HCT116 (cell line): ENCODE data around the gene RPS6KA2. TPM values are rescaled to one million over a fixed set of nuclear protein-coding genes. Genes with fewer than 3 reads are reported as not detected.

Source experiments
- ATAC-seq: fragments of 200-7000 bp; cut with Tn5 transposase; 2 replicates; pipeline ENCODE4 v1.9.1; 2020; ENCODE audit warnings: mild to moderate bottlenecking, moderate library complexity
- BruUV-seq: library from RNA; stranded (reverse); fragments of 400-500 nt; replicated peaks from 2 replicates; lab custom pipeline; 2021; lab: Mats Ljungman, UMichigan
- CTCF ChIA-PET: fragments of 300-600 bp; sonication (Branson Sonifier 250); formaldehyde crosslinking; loops from one replicate; lab custom pipeline; 2021; ENCODE audit warnings: antibody characterized with exemption; lab: Charles Lee
- POLR2A ChIA-PET: fragments of 300-600, 350-600 bp; sonication (Branson Sonifier 250); formaldehyde crosslinking; loops from one replicate; lab custom pipeline; 2021; ENCODE audit warnings: antibody characterized with exemption; lab: Charles Lee
- RAD21 ChIA-PET, 2 experiments: fragments of 300-600 bp; sonication (Branson Sonifier 250); formaldehyde crosslinking; loops; one replicate each; lab custom pipeline; 2023; ENCODE audit warnings: low total read pairs in 2 of 2; ENCODE audit not compliant: uncharacterized antibody in 2 of 2, unreplicated experiment in 2 of 2, low non-redundant PET in 1 of 2; lab: Charles Lee
- DNase-seq: peaks from one replicate; pipeline ENCODE4 v3.0.0-alpha.2; 2010; ENCODE audit warnings: low read depth, low spot score
- H2AFZ ChIP-seq: fragments of 200-600 bp; shearing (Covaris generic), sonication (generic); 2 replicates; pipeline ENCODE4 v1.6.1; 2017; ENCODE audit warnings: low read depth, mixed run types, mixed read lengths, antibody characterized with exemption, low read length; ENCODE audit not compliant: poor library complexity, severe bottlenecking
- H3K27ac ChIP-seq: 2 replicates; pipeline ENCODE4 v1.5.1; 2012; ENCODE audit warnings: low read depth, low read length
- H3K27me3 ChIP-seq: fragments of 200-600 bp; sonication (generic); 2 replicates; pipeline ENCODE4 v1.6.1; 2016; ENCODE audit warnings: mixed run types, low read length, mixed read lengths; ENCODE audit not compliant: insufficient read depth
- H3K36me3 ChIP-seq, 2 experiments: fragments of 200-500 bp in 1 of 2; fragments of 200-600 bp in 1 of 2; sonication (Bioruptor generic) in 1 of 2; sonication (generic) in 1 of 2; 2 replicates each; pipeline versions ENCODE4 v1.5.1 to v1.6.1; 2014 to 2016; ENCODE audit warnings: low read length in 2 of 2, inconsistent platforms in 1 of 2, mixed read lengths in 1 of 2, mixed run types in 1 of 2; ENCODE audit not compliant: insufficient read depth in 2 of 2, control insufficient read depth in 1 of 2
- H3K4me1 ChIP-seq, 2 experiments: fragments of 200-600 bp in 1 of 2; sonication (generic) in 1 of 2; 2 replicates each; pipeline versions ENCODE4 v1.5.1 to v1.6.1; 2012 to 2017; ENCODE audit warnings: low read length in 2 of 2, inconsistent platforms in 1 of 2, mild to moderate bottlenecking in 1 of 2, mixed read lengths in 1 of 2, mixed run types in 1 of 2, moderate library complexity in 1 of 2; ENCODE audit not compliant: insufficient read depth in 2 of 2, control insufficient read depth in 1 of 2
- H3K4me2 ChIP-seq: fragments of 200-600 bp; sonication (generic); 2 replicates; pipeline ENCODE4 v1.6.1; 2017; ENCODE audit warnings: mixed run types, low read length, mixed read lengths
- H3K4me3 ChIP-seq, 2 experiments: fragments of 200-600 bp in 1 of 2; sonication (generic) in 1 of 2; replicated peaks in 1 of 2; 2 replicates each; pipeline ENCODE4 v1.5.1; 2011 to 2016; ENCODE audit warnings: low read length in 2 of 2, control low read depth in 1 of 2, low read depth in 1 of 2, mild to moderate bottlenecking in 1 of 2, mixed read lengths in 1 of 2, mixed run types in 1 of 2
- H3K79me2 ChIP-seq: fragments of 200-600 bp; sonication (generic); 2 replicates; pipeline ENCODE4 v1.6.1; 2017; ENCODE audit warnings: mild to moderate bottlenecking, mixed run types, low read length, moderate library complexity, mixed read lengths; ENCODE audit not compliant: insufficient read depth
- H3K9ac ChIP-seq: fragments of 200-600 bp; sonication (generic); 2 replicates; pipeline ENCODE4 v1.6.1; 2016; ENCODE audit warnings: low read length, mixed read lengths
- H3K9me2 ChIP-seq: fragments of 200-600 bp; sonication (generic), shearing (Covaris generic); 2 replicates; pipeline ENCODE4 v1.6.1; 2017; ENCODE audit warnings: mixed run types, mild to moderate bottlenecking, moderate library complexity; ENCODE audit not compliant: insufficient read depth
- H3K9me3 ChIP-seq, 2 experiments: fragments of 200-500 bp in 1 of 2; fragments of 200-600 bp in 1 of 2; sonication (Bioruptor generic) in 1 of 2; sonication (generic) in 1 of 2; 2 replicates each; pipeline ENCODE4 v1.6.1; 2014 to 2017; ENCODE audit warnings: low read length in 2 of 2, mixed read lengths in 2 of 2, inconsistent platforms in 1 of 2, low read depth in 1 of 2, mild to moderate bottlenecking in 1 of 2, mixed run types in 1 of 2, moderate library complexity in 1 of 2; ENCODE audit not compliant: control insufficient read depth in 1 of 2, insufficient read depth in 1 of 2
- H4K20me1 ChIP-seq: fragments of 200-600 bp; sonication (generic), shearing (Covaris generic); 2 replicates; pipeline ENCODE4 v1.6.1; 2017; ENCODE audit warnings: mixed run types, mild to moderate bottlenecking, moderate library complexity; ENCODE audit not compliant: insufficient read depth
- CBX3 ChIP-seq: IDR thresholded peaks from 2 replicates; pipeline ENCODE4 v1.6.1; 2012; ENCODE audit warnings: low read depth
- CEBPB ChIP-seq: IDR thresholded peaks from 2 replicates; pipeline ENCODE4 v1.6.1; 2012; ENCODE audit warnings: low read depth
- CTCF ChIP-seq, 3 experiments: fragments of 200-600 bp in 1 of 3; sonication (generic) in 1 of 3; IDR thresholded peaks in 2 of 3; conservative IDR thresholded peaks in 1 of 3; 2 replicates each; pipeline ENCODE4 v1.5.1; 2012 to 2017; ENCODE audit warnings: low read depth in 2 of 3, low read length in 2 of 3, antibody characterized with exemption in 1 of 3, borderline replicate concordance in 1 of 3, control low read depth in 1 of 3, mild to moderate bottlenecking in 1 of 3, mixed read lengths in 1 of 3, mixed run types in 1 of 3, moderate library complexity in 1 of 3; ENCODE audit not compliant: insufficient read depth in 1 of 3
- EZH2 ChIP-seq: fragments of 200-600 bp; sonication (generic); IDR thresholded peaks from 2 replicates; pipeline ENCODE4 v1.6.1; 2017; ENCODE audit warnings: antibody characterized with exemption, mixed run types
- FOSL1 ChIP-seq: IDR thresholded peaks from 2 replicates; pipeline ENCODE4 v1.6.1; 2012; ENCODE audit warnings: low read depth
- SP1 ChIP-seq: IDR thresholded peaks from 2 replicates; pipeline ENCODE4 v1.6.1; 2012; ENCODE audit warnings: low read depth
- SRF ChIP-seq: IDR thresholded peaks from 2 replicates; pipeline ENCODE4 v1.6.1; 2012; ENCODE audit warnings: low read depth
- ZBTB33 ChIP-seq: IDR thresholded peaks from 2 replicates; pipeline ENCODE4 v1.6.1; 2011; ENCODE audit warnings: mild to moderate bottlenecking, low read length, moderate library complexity; ENCODE audit not compliant: insufficient replicate concordance; ENCODE audit errors: extremely low read depth
- ZNF274 ChIP-seq: fragments of 200-500 bp; sonication (Bioruptor generic); IDR thresholded peaks from 2 replicates; pipeline ENCODE4 v1.6.1; 2014; ENCODE audit warnings: mild to moderate bottlenecking, low read depth, low read length, inconsistent platforms
- intact Hi-C: fragments of 100-400 bp; cut with micrococcal nuclease; formaldehyde crosslinking; loops from 2 replicates; pipeline ENCODE4 v1.10.0; 2022
- total RNA-seq: library from RNA; stranded (reverse); gene quantifications from one replicate; pipeline ENCODE4 v1.2.1, GENCODE V29; 2021; ENCODE audit not compliant: unreplicated experiment

RPS6KA2 gene
- total RNA-seq, 1 experiment from 2014 or later, result 8.5 TPM

GRCh38 chr6:166625356-166625755, 1.7 kb downstream of the RPS6KA2 start (continued):
- no peak for TF ChIP-seq ZBTB33
- TF ChIP-seq FOSL1, result no peak

GRCh38 chr6:166624275-166624674, 2.8 kb downstream of the RPS6KA2 start:
- CTCF ChIA-PET, result no interaction called here
- no peaks in the 10 kb centered on the region for H3K9me3 ChIP-seq
- H3K27me3 ChIP-seq, result no peaks in the 10 kb centered on the region
- H4K20me1 ChIP-seq, result no peaks in the 10 kb centered on the region
- RAD21 ChIA-PET, result no interaction called here
- H2AFZ ChIP-seq, result no peak overlapping the region
- no peak overlapping the region for H3K9ac ChIP-seq
- no peaks in the 10 kb centered on the region for H3K36me3 ChIP-seq
- H3K4me3 ChIP-seq, result no peak overlapping the region
- H3K4me1 ChIP-seq, result peaks cover 9 to 37% of the 10 kb centered on the region in 2 experiments; a peak in 3 of 4 replicates
- BruUV-seq, result no TSS peak
- ATAC-seq (no peak), DNase-seq (no peak)
- intact Hi-C loops, result no loop called here
- POLR2A ChIA-PET, result no interaction called here
- no peaks in the 10 kb centered on the region for H3K79me2 ChIP-seq
- TF ChIP-seq ZNF274 (no peak), SP1 (no peak), SRF (no peak), CEBPB (no peak), ZBTB33 (no peak), CTCF (IDR thresholded peaks at IDR 0.05 in 2 of 3, conservative IDR thresholded peaks at IDR 0.05 in 1 of 3; ENCODE audit: borderline replicate concordance in 1 of 3, insufficient read depth in 1 of 3, low read depth in 2 of 3, low read length in 2 of 3) (no peak), EZH2 (no peak), CBX3 (no peak)
- no peak overlapping the region for H3K27ac ChIP-seq
- no peaks in the 10 kb centered on the region for H3K9me2 ChIP-seq
- no peak overlapping the region for H3K4me2 ChIP-seq
